Rectal smooth muscle tissue (tissue), 1 donor: ENCODE measurements around the gene BRME1.

Source experiments
- H3K27ac ChIP-seq: one replicate; pipeline ENCODE4 v1.7.0; 2013; ENCODE audit warnings: low read depth, low read length, inconsistent platforms
- H3K27me3 ChIP-seq: one replicate; pipeline ENCODE4 v1.7.0; 2013; ENCODE audit warnings: low read length; ENCODE audit not compliant: control insufficient read depth, insufficient read depth
- H3K36me3 ChIP-seq: one replicate; pipeline ENCODE4 v1.7.0; 2013; ENCODE audit warnings: low read length; ENCODE audit not compliant: control insufficient read depth, insufficient read depth
- H3K4me1 ChIP-seq: one replicate; pipeline ENCODE4 v1.7.0; 2013; ENCODE audit warnings: low read length; ENCODE audit not compliant: control insufficient read depth, insufficient read depth
- H3K4me3 ChIP-seq: one replicate; pipeline ENCODE4 v1.7.0; 2013; ENCODE audit warnings: low read length
- H3K9ac ChIP-seq: one replicate; pipeline ENCODE4 v1.7.0; 2013; ENCODE audit warnings: low read length

Gene BRME1

GRCh38 chr19:13899393-13899792 is 6.5 kb downstream of the BRME1 start:
- no peaks in the 10 kb centered on the region for H3K27me3 ChIP-seq
- H3K4me3 ChIP-seq = no peak overlapping the region
- no peaks in the 10 kb centered on the region for H3K36me3 ChIP-seq
- no peak overlapping the region for H3K27ac ChIP-seq
- H3K9ac ChIP-seq = no peak overlapping the region
- H3K4me1 ChIP-seq = no peaks in the 10 kb centered on the region

- no peaks in the 10 kb centered on the region for H3K4me1 ChIP-seq
- H3K9ac ChIP-seq = no peak overlapping the region
- H3K27ac ChIP-seq = no peak overlapping the region
- no peak overlapping the region for H3K4me3 ChIP-seq
- no peaks in the 10 kb centered on the region for H3K36me3 ChIP-seq
- no peaks in the 10 kb centered on the region for H3K27me3 ChIP-seq
These were observed 9.7 kb downstream of the BRME1 start for GRCh38 chr19:13896227-13896626.

GRCh38 chr19:13894552-13894951 is 11.4 kb downstream of the BRME1 start:
- Histone ChIP-seq H3K36me3 (no peaks in the 10 kb centered on the region), H3K4me1 (no peaks in the 10 kb centered on the region), H3K27me3 (no peaks in the 10 kb centered on the region), H3K27ac (no peak overlapping the region), H3K9ac (no peak overlapping the region), H3K4me3 (no peak overlapping the region)

DNA sequence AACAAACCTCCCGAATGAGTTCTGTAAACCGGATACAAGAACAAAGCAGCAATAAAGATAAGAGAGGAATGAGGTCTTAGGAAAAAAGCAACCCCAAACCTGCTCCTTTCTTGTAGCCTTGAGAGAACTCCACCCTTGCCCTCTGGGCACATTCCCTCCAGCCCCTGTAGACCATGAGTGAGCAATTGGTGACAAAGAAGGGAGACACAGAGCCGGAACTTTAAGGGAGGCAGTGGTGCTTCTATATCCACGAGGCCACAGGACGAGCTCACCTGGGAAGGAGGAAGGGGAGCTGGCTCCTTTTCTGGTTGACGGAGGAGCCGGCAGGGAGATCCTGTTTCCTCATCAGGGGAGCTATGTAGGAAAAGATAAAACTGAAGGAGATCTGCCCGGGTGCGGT is 13.0 kb downstream of the BRME1 start:
- no peaks in the 10 kb centered on the region for H3K36me3 ChIP-seq
- H3K9ac ChIP-seq = no peak overlapping the region
- no peak overlapping the region for H3K4me3 ChIP-seq
- no peak overlapping the region for H3K27ac ChIP-seq
- no peaks in the 10 kb centered on the region for H3K4me1 ChIP-seq
- H3K27me3 ChIP-seq = no peaks in the 10 kb centered on the region

DNA sequence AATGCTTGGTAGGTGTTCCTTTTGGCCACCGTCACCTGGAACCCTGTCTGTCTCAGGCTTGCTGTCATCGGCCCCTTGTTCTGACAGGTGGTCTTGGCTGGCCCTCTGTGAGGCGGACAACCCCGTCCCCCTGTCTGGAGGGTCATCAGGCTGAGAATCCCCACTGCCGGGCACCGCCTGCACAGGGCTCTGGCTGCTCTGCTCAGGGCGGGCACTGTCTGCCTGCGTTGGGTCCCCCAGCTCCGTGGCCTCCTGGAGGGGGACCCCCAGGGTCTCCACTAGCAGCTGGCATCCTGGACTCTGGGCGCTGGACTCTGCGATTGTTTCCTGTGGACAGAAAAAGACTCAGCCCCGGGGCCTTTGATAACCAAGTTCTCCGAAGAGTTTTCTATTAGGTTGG is 15.8 kb downstream of the BRME1 start:
- Histone ChIP-seq H3K4me1 (no peaks in the 10 kb centered on the region), H3K9ac (no peak overlapping the region), H3K4me3 (no peak overlapping the region)

GRCh38 chr19:13888281-13888680 is 17.6 kb downstream of the BRME1 start:
- H3K27me3 ChIP-seq = no peaks in the 10 kb centered on the region
- H3K9ac ChIP-seq = no peak overlapping the region
- H3K4me3 ChIP-seq = no peak overlapping the region
- no peaks in the 10 kb centered on the region for H3K36me3 ChIP-seq
- no peak overlapping the region for H3K27ac ChIP-seq
- H3K4me1 ChIP-seq = no peaks in the 10 kb centered on the region

More for the DNA sequence above, 15.8 kb downstream of the BRME1 start:
- Histone ChIP-seq H3K27me3 (no peaks in the 10 kb centered on the region), H3K36me3 (no peaks in the 10 kb centered on the region), H3K27ac (no peak overlapping the region)

DNA sequence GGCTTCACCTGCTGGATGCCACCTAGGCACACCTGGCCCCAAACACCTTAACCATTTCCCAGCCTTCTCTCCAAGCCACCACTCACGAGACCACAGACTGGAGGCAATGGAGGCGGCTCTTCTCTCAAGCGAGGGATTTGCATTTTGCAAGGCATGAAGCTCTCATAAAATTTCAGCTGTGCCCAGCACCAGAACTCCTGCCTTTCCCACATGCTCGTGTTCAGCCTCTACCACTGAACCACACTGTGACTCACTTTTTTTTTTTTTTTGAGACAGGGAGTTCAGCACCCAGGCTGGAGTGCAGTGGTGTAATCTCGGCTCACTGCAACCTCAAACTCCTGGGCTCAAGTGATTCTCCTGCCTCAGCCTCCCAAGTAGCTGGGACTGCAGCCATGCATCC is 18.4 kb downstream of the BRME1 start:
- H3K27ac ChIP-seq = no peak overlapping the region
- H3K4me1 ChIP-seq = no peaks in the 10 kb centered on the region
- H3K9ac ChIP-seq = no peak overlapping the region
- H3K36me3 ChIP-seq = no peaks in the 10 kb centered on the region
- no peaks in the 10 kb centered on the region for H3K27me3 ChIP-seq
- no peak overlapping the region for H3K4me3 ChIP-seq

- H3K27ac ChIP-seq = no peak overlapping the region
- no peaks in the 10 kb centered on the region for H3K27me3 ChIP-seq
- no peaks in the 10 kb centered on the region for H3K4me1 ChIP-seq
- no peaks in the 10 kb centered on the region for H3K36me3 ChIP-seq
- no peak overlapping the region for H3K4me3 ChIP-seq
- H3K9ac ChIP-seq = no peak overlapping the region
These were observed 18.9 kb downstream of the BRME1 start for GRCh38 chr19:13887018-13887436.

GRCh38 chr19:13885826-13886365 is 20.0 kb downstream of the BRME1 start:
- Histone ChIP-seq H3K4me1 (no peaks in the 10 kb centered on the region), H3K4me3 (no peak overlapping the region), H3K9ac (no peak overlapping the region), H3K27ac (no peak overlapping the region), H3K27me3 (no peaks in the 10 kb centered on the region), H3K36me3 (no peaks in the 10 kb centered on the region)

GRCh38 chr19:13884726-13885591 is 21.0 kb downstream of the BRME1 start:
- no peak overlapping the region for H3K9ac ChIP-seq
- no peaks in the 10 kb centered on the region for H3K27me3 ChIP-seq
- no peaks in the 10 kb centered on the region for H3K36me3 ChIP-seq
- H3K27ac ChIP-seq = no peak overlapping the region
- H3K4me1 ChIP-seq = peaks cover 4% of the 10 kb centered on the region
- H3K4me3 ChIP-seq = no peak overlapping the region

DNA sequence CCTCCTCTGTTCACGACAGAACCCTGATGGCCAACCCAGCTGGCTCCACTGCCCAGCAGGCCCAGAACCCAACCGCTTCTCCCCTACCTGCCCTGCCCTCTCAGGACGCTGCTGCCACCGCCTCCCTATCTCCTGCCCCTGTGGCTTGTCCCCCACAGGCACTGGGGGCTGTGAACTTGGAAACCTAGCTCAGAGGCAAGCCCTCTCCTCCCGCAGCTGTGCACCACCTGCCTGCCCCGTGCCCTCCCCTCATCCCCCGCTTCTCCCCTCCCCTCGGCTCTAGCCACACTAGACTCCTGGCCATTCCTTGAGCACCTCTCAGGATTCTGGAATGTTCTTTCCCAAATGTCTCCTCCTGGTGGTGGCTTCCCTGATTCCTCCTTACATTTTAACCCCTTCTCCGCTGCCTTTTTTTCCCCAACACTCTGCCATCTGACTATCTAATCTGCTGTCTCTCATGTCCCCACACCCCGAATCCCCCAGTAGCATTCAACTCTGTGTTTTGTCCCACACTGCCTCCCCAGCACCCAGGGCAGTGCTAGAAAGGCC is 22.3 kb downstream of the BRME1 start:
- Histone ChIP-seq H3K27ac (no peak overlapping the region), H3K27me3 (no peaks in the 10 kb centered on the region), H3K4me3 (no peak overlapping the region), H3K9ac (no peak overlapping the region), H3K4me1 (peaks cover 6% of the 10 kb centered on the region), H3K36me3 (no peaks in the 10 kb centered on the region)

DNA sequence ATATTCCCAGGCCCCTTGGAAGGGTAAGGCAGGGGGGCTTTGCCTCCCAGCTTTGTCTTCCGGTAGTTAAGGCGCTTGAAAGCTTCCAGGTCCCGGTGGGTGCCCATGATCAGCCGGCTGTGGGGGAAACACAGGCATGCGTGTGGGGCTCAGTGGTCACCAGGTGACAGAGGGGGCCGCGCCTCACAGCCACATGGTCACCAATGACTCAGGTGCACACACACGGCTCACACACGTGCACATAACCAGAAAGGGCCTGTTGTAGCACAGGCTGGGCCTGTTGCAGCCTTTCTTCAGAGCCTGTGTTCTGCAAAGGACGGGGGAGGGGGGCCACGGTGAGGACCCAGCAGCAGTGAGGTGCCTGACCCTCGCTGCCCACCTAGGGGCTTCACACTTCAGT is 23.1 kb downstream of the BRME1 start:
- H3K9ac ChIP-seq = no peak overlapping the region
- no peaks in the 10 kb centered on the region for H3K27me3 ChIP-seq
- no peak overlapping the region for H3K4me3 ChIP-seq
- H3K36me3 ChIP-seq = no peaks in the 10 kb centered on the region
- H3K27ac ChIP-seq = no peak overlapping the region
- peaks cover 6% of the 10 kb centered on the region for H3K4me1 ChIP-seq

DNA sequence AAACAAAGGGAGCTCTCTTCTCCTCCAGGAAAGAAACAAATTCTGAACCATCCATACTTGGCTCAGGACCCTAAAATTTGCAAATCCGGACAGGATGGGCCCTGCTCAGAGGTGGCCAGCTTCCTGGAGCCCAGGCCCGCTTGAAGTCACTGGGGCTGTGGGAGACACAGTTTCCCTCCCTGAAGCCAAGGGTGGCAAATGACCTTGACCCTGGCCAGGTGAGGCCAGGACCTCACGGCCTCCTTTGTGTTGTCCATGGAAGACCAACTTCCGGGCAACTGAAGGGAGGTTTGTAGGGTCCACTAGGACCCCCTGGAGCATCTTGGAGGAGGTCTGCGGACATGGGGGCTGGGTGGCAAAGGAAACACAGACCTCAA is 23.5 kb downstream of the BRME1 start:
- Histone ChIP-seq H3K27me3 (no peaks in the 10 kb centered on the region), H3K4me1 (peaks cover 6% of the 10 kb centered on the region), H3K9ac (no peak overlapping the region), H3K36me3 (no peaks in the 10 kb centered on the region), H3K4me3 (no peak overlapping the region), H3K27ac (no peak overlapping the region)
